ENCODE measurements around the gene NUP85.

The NUP85 gene

GRCh38 chr17:75231741-75232464 is 26.4 kb downstream of the NUP85 start:
- Histone ChIP-seq H2AFZ (ENCODE audit: insufficient read depth, low read length, poor library complexity) (no peak overlapping the region), H4K91ac (ENCODE audit: low read depth, low read length) (no peak overlapping the region), H2BK12ac (ENCODE audit: low read length) (no peak overlapping the region), H3K4me3 (ENCODE audit: low read depth, low read length) (no peak overlapping the region), H3K9ac (ENCODE audit: low read length) (no peak overlapping the region), H3K36me3 (ENCODE audit: control insufficient read depth in 1 of 2, insufficient read depth in 2 of 2, low read length in 2 of 2) (peaks cover 64 to 74% of the 10 kb centered on the region in 2 experiments), H3K27ac (ENCODE audit: low read depth, low read length) (no peak overlapping the region), H2BK5ac (ENCODE audit: low read depth, low read length, poor library complexity) (no peak overlapping the region), H3K18ac (ENCODE audit: low read length) (no peak overlapping the region), H3K79me2 (ENCODE audit: control insufficient read depth, insufficient read depth, low read length, poor library complexity) (no peaks in the 10 kb centered on the region), H3K79me1 (ENCODE audit: low read length) (no peaks in the 10 kb centered on the region), H2AK5ac (ENCODE audit: low read length) (no peak overlapping the region), H3K14ac (ENCODE audit: low read length) (no peak overlapping the region), H4K12ac (ENCODE audit: low read depth, low read length) (no peak overlapping the region), H3K23ac (ENCODE audit: low read length) (no peak overlapping the region), H3K9me3 (ENCODE audit: insufficient read depth, low read depth, low read length) (no peaks in the 10 kb centered on the region), H3K27me3 (ENCODE audit: insufficient read depth, low read length) (no peaks in the 10 kb centered on the region), H3K4me2 (ENCODE audit: low read length) (no peak overlapping the region), H2BK120ac (ENCODE audit: insufficient read depth, low read length, poor library complexity) (no peak overlapping the region), H3K4me1 (ENCODE audit: control insufficient read depth in 1 of 2, insufficient read depth in 2 of 2, low read length in 2 of 2) (no peaks in the 10 kb centered on the region), H4K8ac (ENCODE audit: low read depth, low read length) (no peak overlapping the region), H3K4ac (ENCODE audit: low read depth, low read length) (no peak overlapping the region)
- no peak for DNase-seq
- no CpG with 5 or more reads among the region's 18 CpGs for WGBS (ENCODE audit: extremely low coverage, insufficient coverage, insufficient read length)

GRCh38 chr17:75232786-75233185 is 27.3 kb downstream of the NUP85 start:
- Histone ChIP-seq H2BK120ac (ENCODE audit: insufficient read depth, low read length, poor library complexity) (no peak overlapping the region), H3K9ac (ENCODE audit: low read length) (no peak overlapping the region), H2AFZ (ENCODE audit: insufficient read depth, low read length, poor library complexity) (no peak overlapping the region), H3K9me3 (ENCODE audit: insufficient read depth, low read depth, low read length) (no peaks in the 10 kb centered on the region), H3K79me1 (ENCODE audit: low read length) (no peaks in the 10 kb centered on the region), H3K27me3 (ENCODE audit: insufficient read depth, low read length) (no peaks in the 10 kb centered on the region), H4K12ac (ENCODE audit: low read depth, low read length) (no peak overlapping the region), H4K8ac (ENCODE audit: low read depth, low read length) (no peak overlapping the region), H3K23ac (ENCODE audit: low read length) (no peak overlapping the region), H3K36me3 (ENCODE audit: control insufficient read depth in 1 of 2, insufficient read depth in 2 of 2, low read length in 2 of 2) (peaks cover 70 to 80% of the 10 kb centered on the region in 2 experiments), H2BK5ac (ENCODE audit: low read depth, low read length, poor library complexity) (no peak overlapping the region), H3K4me2 (ENCODE audit: low read length) (no peak overlapping the region), H4K91ac (ENCODE audit: low read depth, low read length) (no peak overlapping the region), H3K14ac (ENCODE audit: low read length) (no peak overlapping the region), H3K79me2 (ENCODE audit: control insufficient read depth, insufficient read depth, low read length, poor library complexity) (no peaks in the 10 kb centered on the region), H3K4ac (ENCODE audit: low read depth, low read length) (no peak overlapping the region), H2AK5ac (ENCODE audit: low read length) (no peak overlapping the region), H2BK12ac (ENCODE audit: low read length) (no peak overlapping the region), H3K4me3 (ENCODE audit: low read depth, low read length) (no peak overlapping the region), H3K4me1 (ENCODE audit: control insufficient read depth in 1 of 2, insufficient read depth in 2 of 2, low read length in 2 of 2) (no peaks in the 10 kb centered on the region), H3K18ac (ENCODE audit: low read length) (no peak overlapping the region), H3K27ac (ENCODE audit: low read depth, low read length) (no peak overlapping the region)
- no CpG with 5 or more reads among the region's 13 CpGs for WGBS (ENCODE audit: extremely low coverage, insufficient coverage, insufficient read length)
- DNase-seq, result no peak

GRCh38 chr17:75237100-75238014 is 31.9 kb downstream of the NUP85 start:
- no peak overlapping the region for H3K23ac ChIP-seq (ENCODE audit: low read length)
- H3K79me1 ChIP-seq (ENCODE audit: low read length), result no peaks in the 10 kb centered on the region
- no peak overlapping the region for H3K9ac ChIP-seq (ENCODE audit: low read length)
- no peak overlapping the region for H4K8ac ChIP-seq (ENCODE audit: low read depth, low read length)
- H3K4ac ChIP-seq (ENCODE audit: low read depth, low read length), result no peak overlapping the region
- H3K18ac ChIP-seq (ENCODE audit: low read length), result no peak overlapping the region
- no peaks in the 10 kb centered on the region for H3K79me2 ChIP-seq (ENCODE audit: control insufficient read depth, insufficient read depth, low read length, poor library complexity)
- H3K9me3 ChIP-seq (ENCODE audit: insufficient read depth, low read depth, low read length), result peaks cover 1% of the 10 kb centered on the region
- H3K4me3 ChIP-seq (ENCODE audit: low read depth, low read length), result no peak overlapping the region
- H3K4me2 ChIP-seq (ENCODE audit: low read length), result no peak overlapping the region
- peaks cover 76 to 86% of the 10 kb centered on the region in 2 experiments for H3K36me3 ChIP-seq (ENCODE audit: control insufficient read depth in 1 of 2, insufficient read depth in 2 of 2, low read length in 2 of 2)
- no peak overlapping the region for H2BK12ac ChIP-seq (ENCODE audit: low read length)
- H2BK120ac ChIP-seq (ENCODE audit: insufficient read depth, low read length, poor library complexity), result no peak overlapping the region
- no peaks in the 10 kb centered on the region for H3K27me3 ChIP-seq (ENCODE audit: insufficient read depth, low read length)
- H4K91ac ChIP-seq (ENCODE audit: low read depth, low read length), result no peak overlapping the region
- WGBS (ENCODE audit: extremely low coverage, insufficient coverage, insufficient read length), result no CpG with 5 or more reads among the region's 12 CpGs
- no peak for DNase-seq
- no peak overlapping the region for H3K14ac ChIP-seq (ENCODE audit: low read length)
- H3K27ac ChIP-seq (ENCODE audit: low read depth, low read length), result no peak overlapping the region
- no peak overlapping the region for H2AFZ ChIP-seq (ENCODE audit: insufficient read depth, low read length, poor library complexity)
- no peaks in the 10 kb centered on the region for H3K4me1 ChIP-seq (ENCODE audit: control insufficient read depth in 1 of 2, insufficient read depth in 2 of 2, low read length in 2 of 2)
- no peak overlapping the region for H2BK5ac ChIP-seq (ENCODE audit: low read depth, low read length, poor library complexity)
- no peak overlapping the region for H4K12ac ChIP-seq (ENCODE audit: low read depth, low read length)
- H2AK5ac ChIP-seq (ENCODE audit: low read length), result no peak overlapping the region

- Histone ChIP-seq H2BK5ac (ENCODE audit: low read depth, low read length, poor library complexity) (no peak overlapping the region), H3K4me3 (ENCODE audit: low read depth, low read length) (no peak overlapping the region), H3K4ac (ENCODE audit: low read depth, low read length) (no peak overlapping the region), H3K27me3 (ENCODE audit: insufficient read depth, low read length) (no peaks in the 10 kb centered on the region), H3K4me2 (ENCODE audit: low read length) (no peak overlapping the region), H3K4me1 (ENCODE audit: control insufficient read depth in 1 of 2, insufficient read depth in 2 of 2, low read length in 2 of 2) (no peaks in the 10 kb centered on the region), H2BK120ac (ENCODE audit: insufficient read depth, low read length, poor library complexity) (no peak overlapping the region), H3K79me2 (ENCODE audit: control insufficient read depth, insufficient read depth, low read length, poor library complexity) (no peaks in the 10 kb centered on the region), H2AFZ (ENCODE audit: insufficient read depth, low read length, poor library complexity) (no peak overlapping the region), H3K9me3 (ENCODE audit: insufficient read depth, low read depth, low read length) (peaks cover 1% of the 10 kb centered on the region), H4K91ac (ENCODE audit: low read depth, low read length) (no peak overlapping the region), H3K23ac (ENCODE audit: low read length) (no peak overlapping the region), H2AK5ac (ENCODE audit: low read length) (no peak overlapping the region), H2BK12ac (ENCODE audit: low read length) (no peak overlapping the region), H3K27ac (ENCODE audit: low read depth, low read length) (no peak overlapping the region), H3K14ac (ENCODE audit: low read length) (no peak overlapping the region), H3K9ac (ENCODE audit: low read length) (no peak overlapping the region), H4K12ac (ENCODE audit: low read depth, low read length) (no peak overlapping the region), H4K8ac (ENCODE audit: low read depth, low read length) (no peak overlapping the region), H3K36me3 (ENCODE audit: control insufficient read depth in 1 of 2, insufficient read depth in 2 of 2, low read length in 2 of 2) (peaks cover 76 to 86% of the 10 kb centered on the region in 2 experiments), H3K18ac (ENCODE audit: low read length) (no peak overlapping the region), H3K79me1 (ENCODE audit: low read length) (no peaks in the 10 kb centered on the region)
- WGBS (ENCODE audit: extremely low coverage, insufficient coverage, insufficient read length), result no CpG with 5 or more reads among the region's 11 CpGs
- DNase-seq, result no peak
Measured at GRCh38 chr17:75238020-75238580, 32.6 kb downstream of the NUP85 start.

Measured in trophoblast cell (in vitro differentiated cells and primary cell).